A549 (cell line): ENCODE results near the gene FSTL3. TPM values are rescaled to one million over a fixed set of nuclear protein-coding genes. Genes with fewer than 3 reads are reported as not detected.
"Not testable (repeated sequence)": the region's sequence is repeated elsewhere in the genome, so short reads cannot be mapped to it uniquely, and the experiment has no call there.

Source experiments
- ATAC-seq, 2 experiments: fragments of 200-7000 bp in 1 of 2; fragments of >200 bp in 1 of 2; cut with Nextera tagmentation in 1 of 2; cut with Tn5 transposase in 1 of 2; 3 replicates each; pipeline versions ENCODE4 v1.8.0 to v1.9.1; 2018 to 2020; ENCODE audit warnings: mild to moderate bottlenecking in 1 of 2, moderate library complexity in 1 of 2
- CTCF ChIA-PET: fragments of 300-600 bp; sonication (Branson Sonifier 250); formaldehyde crosslinking; extraction: SDS; loops from one replicate; lab custom pipeline; 2021; ENCODE audit warnings: antibody characterized with exemption, inconsistent platforms; lab: Yijun Ruan, JAX
- POLR2A ChIA-PET: fragments of 350-600 bp; formaldehyde crosslinking; extraction: SDS; loops from one replicate; lab custom pipeline; 2021; ENCODE audit warnings: antibody characterized with exemption, inconsistent platforms; lab: Yijun Ruan, JAX
- DNase-seq, 2 experiments: peaks; one replicate each; pipeline versions ENCODE4 v3.0.0 to v3.0.0-alpha.2; 2011 to 2016; ENCODE audit warnings: low read depth in 1 of 2, low spot score in 1 of 2
- FAIRE-seq: peaks from 2 replicates; lab custom pipeline; 2011; peaks lifted over from hg19 to GRCh38; lab: Jason Lieb, UNC
- H3K27ac ChIP-seq, 2 experiments: fragments of >200 bp; sonication (Bioruptor Twin); formaldehyde crosslinking; 3 replicates each; pipeline ENCODE4 v1.5.1; 2016 to 2017
- H3K4me1 ChIP-seq: fragments of >200 bp; sonication (Bioruptor Twin); formaldehyde crosslinking; 3 replicates; pipeline ENCODE4 v1.6.1; 2016
- H3K4me2 ChIP-seq: fragments of >200 bp; sonication (Bioruptor Twin); formaldehyde crosslinking; 3 replicates; pipeline ENCODE4 v1.6.1; 2016
- H3K4me3 ChIP-seq: fragments of >200 bp; sonication (Bioruptor Twin); formaldehyde crosslinking; 3 replicates; pipeline ENCODE4 v1.5.1; 2016
- H3K9me3 ChIP-seq: fragments of >200 bp; sonication (Bioruptor Twin); formaldehyde crosslinking; 3 replicates; pipeline ENCODE4 v1.6.1; 2016
- GATA3 ChIP-seq: IDR thresholded peaks from 2 replicates; pipeline ENCODE4 v1.6.1; 2012; ENCODE audit warnings: borderline replicate concordance
- HDAC2 ChIP-seq: fragments of 200-600 bp; sonication (generic); IDR thresholded peaks from 2 replicates; pipeline ENCODE4 v1.6.1; 2016
- JUNB ChIP-seq: fragments of >200 bp; sonication (Bioruptor Twin); formaldehyde crosslinking; IDR thresholded peaks from 2 replicates; pipeline ENCODE4 v1.6.1; 2016
- MAFK ChIP-seq: fragments of 450-650 bp; IDR thresholded peaks from 2 replicates; pipeline ENCODE4 v1.6.1; 2014; ENCODE audit not compliant: partially characterized antibody
- MAZ ChIP-seq: fragments of 150-350 bp; IDR thresholded peaks from 2 replicates; pipeline ENCODE4 v1.6.1; 2014; ENCODE audit warnings: antibody characterized with exemption, low read depth, low read length, borderline replicate concordance
- NFE2L2 ChIP-seq: fragments of 150-350 bp; conservative IDR thresholded peaks from 2 replicates; pipeline ENCODE4 v1.6.1; 2014; ENCODE audit warnings: low read length
- NPAS2 ChIP-seq: fragments of 250-450 bp; sonication (Bioruptor Pico); IDR thresholded peaks from 2 replicates; pipeline ENCODE4 v1.8.0; 2022; ENCODE audit warnings: mild to moderate bottlenecking, moderate library complexity, borderline replicate concordance
- NR3C1 ChIP-seq: fragments of >200 bp; sonication (Bioruptor Twin); formaldehyde crosslinking; IDR thresholded peaks from 3 replicates; pipeline ENCODE4 v1.6.1; 2017
- POLR2AphosphoS2 ChIP-seq: conservative IDR thresholded peaks from 2 replicates; pipeline ENCODE4 v1.6.1; 2012; ENCODE audit warnings: low read length, improper control_type of control experiment, inconsistent platforms
- RARB ChIP-seq: fragments of 250-450 bp; sonication (Bioruptor Pico); IDR thresholded peaks from 2 replicates; pipeline ENCODE4 v1.8.0; 2021; ENCODE audit warnings: mild to moderate bottlenecking, moderate library complexity
- ZFP36 ChIP-seq: fragments of 450-650 bp; IDR thresholded peaks from 2 replicates; pipeline ENCODE4 v1.6.1; 2014; ENCODE audit warnings: borderline replicate concordance; ENCODE audit not compliant: partially characterized antibody
- WGBS: methylation state at CpG from one replicate; pipeline ENCODE4 v1.1.6; 2017; ENCODE audit errors: missing lambda C conversion rate; 5-methylcytosine and 5-hydroxymethylcytosine counted together
- polyA plus RNA-seq, 4 experiments: library from polyadenylated mRNA; depleted of rRNA in 3 of 4; stranded (reverse); fragments of >200 nt; fragmentation: RNase III in 1 of 4; extraction: RNeasy Plus Mini Kit Qiagen cat#74134 plus additional on column Dnase treatment in 1 of 4; gene quantifications; 2 replicates in 3 of 4; 3 replicates in 1 of 4; pipeline ENCODE4 v1.2.3, GENCODE V29; 2011 to 2017
- TF ChIP-seq, protein P1 (sequence below): fragments of >200 bp; sonication (Bioruptor Twin); formaldehyde crosslinking; IDR thresholded peaks from 3 replicates; pipeline ENCODE4 v1.5.1; 2016
- TF ChIP-seq, protein P2 (sequence below): fragments of >200 bp; sonication (Bioruptor Twin); formaldehyde crosslinking; IDR thresholded peaks from 2 replicates; pipeline ENCODE4 v1.6.1; 2016
- TF ChIP-seq, protein P3 (sequence below): IDR thresholded peaks from 2 replicates; pipeline ENCODE4 v1.6.1; 2012

The FSTL3 gene
- polyA plus RNA-seq, 2 of the 4 experiments (the other 2 are of a cell fraction) = 58.1 to 131 TPM

DNA sequence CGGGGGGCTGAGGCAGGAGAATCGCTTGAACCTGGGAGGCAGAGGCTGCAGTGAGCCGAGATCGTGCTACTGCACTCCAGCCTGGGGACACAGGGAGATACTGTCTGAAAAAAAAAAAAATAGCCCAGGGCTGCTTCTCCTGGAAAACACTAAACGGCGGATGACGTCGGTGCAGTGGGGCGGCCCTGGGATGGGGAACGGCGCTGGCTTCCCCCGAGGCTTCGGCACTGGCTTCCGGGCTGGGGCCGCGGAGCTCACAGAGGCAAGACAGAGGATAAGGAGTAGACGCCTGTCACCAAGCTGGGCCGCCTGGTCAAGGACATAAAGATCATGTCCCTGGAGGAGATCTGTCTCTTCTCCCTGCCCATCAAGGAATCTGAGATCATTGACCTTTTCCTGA is 14.0 kb downstream of the FSTL3 start (continued):
- TF ChIP-seq NPAS2 (CRISPR knock-in tag) = no peak
- TF ChIP-seq POLR2AphosphoS2 = no peak
- TF ChIP-seq ZFP36 = no peak
- TF ChIP-seq, protein P1, sequence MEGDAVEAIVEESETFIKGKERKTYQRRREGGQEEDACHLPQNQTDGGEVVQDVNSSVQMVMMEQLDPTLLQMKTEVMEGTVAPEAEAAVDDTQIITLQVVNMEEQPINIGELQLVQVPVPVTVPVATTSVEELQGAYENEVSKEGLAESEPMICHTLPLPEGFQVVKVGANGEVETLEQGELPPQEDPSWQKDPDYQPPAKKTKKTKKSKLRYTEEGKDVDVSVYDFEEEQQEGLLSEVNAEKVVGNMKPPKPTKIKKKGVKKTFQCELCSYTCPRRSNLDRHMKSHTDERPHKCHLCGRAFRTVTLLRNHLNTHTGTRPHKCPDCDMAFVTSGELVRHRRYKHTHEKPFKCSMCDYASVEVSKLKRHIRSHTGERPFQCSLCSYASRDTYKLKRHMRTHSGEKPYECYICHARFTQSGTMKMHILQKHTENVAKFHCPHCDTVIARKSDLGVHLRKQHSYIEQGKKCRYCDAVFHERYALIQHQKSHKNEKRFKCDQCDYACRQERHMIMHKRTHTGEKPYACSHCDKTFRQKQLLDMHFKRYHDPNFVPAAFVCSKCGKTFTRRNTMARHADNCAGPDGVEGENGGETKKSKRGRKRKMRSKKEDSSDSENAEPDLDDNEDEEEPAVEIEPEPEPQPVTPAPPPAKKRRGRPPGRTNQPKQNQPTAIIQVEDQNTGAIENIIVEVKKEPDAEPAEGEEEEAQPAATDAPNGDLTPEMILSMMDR = no peak
- no peak for TF ChIP-seq NFE2L2

DNA sequence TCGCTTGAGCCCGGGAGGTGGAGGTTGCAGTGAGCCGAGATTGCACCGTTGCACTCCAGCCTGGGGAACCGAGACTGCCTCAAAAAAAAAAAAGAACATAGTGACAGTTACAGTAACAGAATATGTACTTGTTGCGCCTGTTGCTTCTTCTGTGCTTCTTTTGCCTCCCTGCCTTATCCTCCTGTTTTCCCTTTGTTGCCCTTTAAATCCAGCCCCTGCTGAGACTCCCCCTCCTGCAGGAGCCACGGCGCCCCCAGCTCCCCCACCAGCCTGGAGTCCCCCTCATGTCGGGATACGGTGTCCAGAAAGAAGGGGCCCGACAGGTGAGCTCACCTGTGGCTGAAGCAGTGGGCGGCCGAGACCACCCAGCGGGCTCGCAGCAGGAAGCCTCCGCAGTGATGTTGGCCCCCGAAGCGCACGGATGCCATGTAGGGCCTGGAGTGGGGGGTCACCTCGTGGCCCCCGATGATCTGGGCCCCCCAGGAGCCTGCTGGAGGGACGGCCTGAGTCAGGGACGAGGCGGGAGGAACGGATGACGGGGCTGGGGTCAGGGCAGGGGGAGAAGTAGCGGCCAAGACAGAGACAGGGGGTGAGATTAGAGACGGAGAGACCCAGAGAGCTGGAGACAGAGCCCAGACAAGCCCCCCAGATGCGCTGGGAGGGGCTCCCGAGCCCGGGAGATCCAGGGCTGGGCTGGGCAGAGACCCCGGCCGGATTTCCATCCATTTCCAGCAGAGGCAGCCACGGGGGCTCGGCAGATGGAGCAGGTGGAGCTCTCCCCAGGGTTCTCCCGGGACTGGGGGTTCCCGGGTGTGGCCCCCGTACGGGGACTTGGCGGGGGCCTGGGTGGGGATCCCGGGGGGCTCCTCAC is 18.5 kb downstream of the FSTL3 start:
- WGBS = 53% methylated on average over 24 of the region's 41 CpGs
- ATAC-seq (peak; percentile 33 to 43; a peak in 1 of 6 replicates), FAIRE-seq (no peak), DNase-seq (no peak)
- TF ChIP-seq RARB (no peak), NR3C1 (no peak), HDAC2 (no peak), JUNB (no peak)
- TF ChIP-seq, protein P2, sequence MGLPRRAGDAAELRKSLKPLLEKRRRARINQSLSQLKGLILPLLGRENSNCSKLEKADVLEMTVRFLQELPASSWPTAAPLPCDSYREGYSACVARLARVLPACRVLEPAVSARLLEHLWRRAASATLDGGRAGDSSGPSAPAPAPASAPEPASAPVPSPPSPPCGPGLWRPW = no peak
- H3K9me3 ChIP-seq = no peaks in the 10 kb centered on the region
- ChIA-PET CTCF (interaction anchor here (0.8 to 1.0 kb wide), 2 partner anchors 14 to 106 kb away, joined by 3 read pairs; no protein-coding TSS in a partner anchor), POLR2A (no interaction called here)
- no peaks in the 10 kb centered on the region for H3K4me1 ChIP-seq
- H3K4me2 ChIP-seq = no peak overlapping the region
- no peak overlapping the region for H3K27ac ChIP-seq
- H3K4me3 ChIP-seq = no peak overlapping the region

GRCh38 chr19:695352-695949 is 19.3 kb downstream of the FSTL3 start, which contains the start of gene PRSS57:
Gene PRSS57, minus strand, starts transcription at chr19:695452. Its CDS starts 22 bp downstream, at chr19:695430.
- WGBS = 56% methylated on average over 11 of the region's 31 CpGs
- DNase-seq (no peak), ATAC-seq (peak in 1 of 2 experiments; percentile 28; a peak in 1 of 6 replicates), FAIRE-seq (no peak)
- no peaks in the 10 kb centered on the region for H3K9me3 ChIP-seq
- no peaks in the 10 kb centered on the region for H3K4me1 ChIP-seq
- no peak within 1 kb of the TSS for H3K4me3 ChIP-seq
- no peak within 1 kb of the TSS for H3K4me2 ChIP-seq
- ChIA-PET POLR2A (no interaction called here), CTCF (interaction anchor here (0.6 kb wide), 1 partner anchor 168 kb away, joined by 4 read pairs; no protein-coding TSS in a partner anchor)
- TF ChIP-seq MAZ (no peak), GATA3 (no peak), MAFK (no peak)
- TF ChIP-seq, protein P3, sequence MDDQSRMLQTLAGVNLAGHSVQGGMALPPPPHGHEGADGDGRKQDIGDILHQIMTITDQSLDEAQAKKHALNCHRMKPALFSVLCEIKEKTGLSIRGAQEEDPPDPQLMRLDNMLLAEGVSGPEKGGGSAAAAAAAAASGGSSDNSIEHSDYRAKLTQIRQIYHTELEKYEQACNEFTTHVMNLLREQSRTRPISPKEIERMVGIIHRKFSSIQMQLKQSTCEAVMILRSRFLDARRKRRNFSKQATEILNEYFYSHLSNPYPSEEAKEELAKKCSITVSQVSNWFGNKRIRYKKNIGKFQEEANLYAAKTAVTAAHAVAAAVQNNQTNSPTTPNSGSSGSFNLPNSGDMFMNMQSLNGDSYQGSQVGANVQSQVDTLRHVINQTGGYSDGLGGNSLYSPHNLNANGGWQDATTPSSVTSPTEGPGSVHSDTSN = no peak
- TF ChIP-seq, protein P2 = no peak
- no peak within 1 kb of the TSS for H3K27ac ChIP-seq

GRCh38 chr19:698529-698928 is 22.3 kb downstream of the FSTL3 start:
- ATAC-seq, H3K9me3 ChIP-seq, H3K4me2 ChIP-seq, H3K4me1 ChIP-seq, FAIRE-seq, H3K27ac ChIP-seq, H3K4me3 ChIP-seq, DNase-seq: not testable (repeated sequence)
- CTCF ChIA-PET = interaction anchor here (0.9 to 1.2 kb wide), 2 partner anchors 32 to 36 kb away, joined by 3 to 4 read pairs; no protein-coding TSS in a partner anchor
- POLR2A ChIA-PET = interaction anchor here (0.6 kb wide), 2 partner anchors 53 to 121 kb away, joined by 3 read pairs; no protein-coding TSS in a partner anchor
- WGBS = 83% methylated on average over 11 of the region's 15 CpGs

DNA sequence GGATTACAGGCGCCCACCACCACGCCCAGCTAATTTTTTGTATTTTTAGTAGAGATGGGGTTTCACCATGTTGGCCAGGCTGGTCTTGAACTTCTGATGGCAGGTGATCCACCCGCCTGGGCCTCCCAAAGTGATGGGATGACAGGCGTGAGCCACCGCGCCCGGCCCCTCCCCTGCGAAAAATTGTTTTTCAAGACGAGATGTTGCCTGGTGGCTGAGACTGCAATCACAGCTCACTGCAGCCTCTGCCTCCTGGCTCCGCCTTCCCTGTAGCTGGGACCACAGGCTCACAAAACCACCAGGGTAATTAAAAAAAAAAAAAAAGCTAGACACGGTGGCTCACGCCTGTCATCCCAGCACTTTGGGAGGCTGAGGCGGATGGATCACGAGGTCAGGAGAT is 23.7 kb downstream of the FSTL3 start:
- 73% methylated on average over 7 of the region's 14 CpGs for WGBS
- H3K4me3 ChIP-seq, ATAC-seq, H3K4me1 ChIP-seq, H3K9me3 ChIP-seq, H3K4me2 ChIP-seq, FAIRE-seq, DNase-seq, H3K27ac ChIP-seq: not testable (repeated sequence)
- ChIA-PET POLR2A (interaction anchor here (0.5 kb wide), 1 partner anchor 53 kb away, joined by 3 read pairs; no protein-coding TSS in a partner anchor), CTCF (interaction anchor here (1.0 to 1.4 kb wide), 3 partner anchors 21 to 31 kb away, joined by 3 read pairs; no protein-coding TSS in a partner anchor)

GRCh38 chr19:702847-703246 is 26.7 kb downstream of the FSTL3 start:
- ATAC-seq, DNase-seq, FAIRE-seq, H3K9me3 ChIP-seq, H3K4me1 ChIP-seq: not testable (repeated sequence)
- Histone ChIP-seq H3K4me3 (0 out of 3 replicates have a peak overlapping the region, but pooled peaks have one; percentile 34), H3K27ac (peak overlapping the region in 1 of 2 experiments; percentile 80; a peak in 3 of 6 replicates), H3K4me2 (peak overlapping the region; percentile 64)
- WGBS = 72% methylated on average over 6 of the region's 6 CpGs
- ChIA-PET CTCF (interaction anchor here (0.6 to 2.1 kb wide), 3 partner anchors 39 to 82 kb away, joined by 3 to 6 read pairs (median 3); no protein-coding TSS in a partner anchor), POLR2A (interaction anchor here (0.7 to 2.2 kb wide), 3 partner anchors 17 to 40 kb away, joined by 3 to 5 read pairs (median 5); partner anchors contain the start of gene RNF126)
